Muscle layer of duodenum (tissue), 2 donors: ENCODE data around the gene PDGFA.

Experiments used
- H3K27ac ChIP-seq: one replicate; pipeline ENCODE4 v1.7.0; 2013; ENCODE audit warnings: mild to moderate bottlenecking, low read length
- H3K27me3 ChIP-seq: one replicate; pipeline ENCODE4 v1.7.0; 2013; ENCODE audit warnings: low read depth, mild to moderate bottlenecking, control low read depth, low read length
- H3K36me3 ChIP-seq, 2 donors: one replicate each; pipeline ENCODE4 v1.7.0; 2013; ENCODE audit warnings: low read length in 2 of 2, control low read depth in 1 of 2, mild to moderate bottlenecking in 1 of 2; ENCODE audit not compliant: insufficient read depth in 2 of 2, control insufficient read depth in 1 of 2
- H3K4me1 ChIP-seq, 2 donors: one replicate each; pipeline ENCODE4 v1.7.0; 2013; ENCODE audit warnings: low read length in 2 of 2, mild to moderate bottlenecking in 2 of 2, control low read depth in 1 of 2, moderate library complexity in 1 of 2; ENCODE audit not compliant: insufficient read depth in 2 of 2, control insufficient read depth in 1 of 2
- H3K4me3 ChIP-seq, 2 donors: one replicate each; pipeline ENCODE4 v1.7.0; 2013; ENCODE audit warnings: low read length in 2 of 2, low read depth in 1 of 2, mild to moderate bottlenecking in 1 of 2
- H3K9me3 ChIP-seq, 2 donors: one replicate each; pipeline ENCODE4 v1.7.0; 2013; ENCODE audit warnings: low read length in 2 of 2, control low read depth in 1 of 2, mild to moderate bottlenecking in 1 of 2; ENCODE audit not compliant: control insufficient read depth in 1 of 2
- donor health status: healthy.

The PDGFA gene

DNA sequence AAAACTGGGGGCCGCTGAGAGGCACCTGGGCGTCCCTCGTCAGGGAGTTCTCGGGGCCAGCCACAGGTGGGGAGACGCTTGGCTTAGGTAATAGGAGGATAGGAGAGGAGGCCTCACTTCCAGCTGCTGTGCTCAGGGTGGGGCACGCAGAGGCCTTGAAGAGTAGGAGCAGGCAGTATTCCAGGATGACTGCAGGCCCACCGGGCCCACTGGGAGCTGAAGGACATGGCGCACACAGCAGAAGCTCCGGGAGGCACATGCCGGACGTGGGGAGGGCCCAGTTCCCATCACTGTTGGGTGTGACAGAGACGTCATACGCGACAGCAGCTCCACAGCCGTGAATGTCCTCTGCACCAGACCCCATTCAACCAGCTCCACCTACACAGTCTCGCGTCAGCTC lies 22.0 kb upstream of the PDGFA start:
- H3K36me3 ChIP-seq = no peaks in the 10 kb centered on the region
- H3K9me3 ChIP-seq = peaks cover 0 to 4% of the 10 kb centered on the region in 2 donors
- no peak overlapping the region for H3K27ac ChIP-seq
- no peaks in the 10 kb centered on the region for H3K27me3 ChIP-seq
- H3K4me1 ChIP-seq = peaks cover 0 to 5% of the 10 kb centered on the region in 2 donors
- no peak overlapping the region for H3K4me3 ChIP-seq

DNA sequence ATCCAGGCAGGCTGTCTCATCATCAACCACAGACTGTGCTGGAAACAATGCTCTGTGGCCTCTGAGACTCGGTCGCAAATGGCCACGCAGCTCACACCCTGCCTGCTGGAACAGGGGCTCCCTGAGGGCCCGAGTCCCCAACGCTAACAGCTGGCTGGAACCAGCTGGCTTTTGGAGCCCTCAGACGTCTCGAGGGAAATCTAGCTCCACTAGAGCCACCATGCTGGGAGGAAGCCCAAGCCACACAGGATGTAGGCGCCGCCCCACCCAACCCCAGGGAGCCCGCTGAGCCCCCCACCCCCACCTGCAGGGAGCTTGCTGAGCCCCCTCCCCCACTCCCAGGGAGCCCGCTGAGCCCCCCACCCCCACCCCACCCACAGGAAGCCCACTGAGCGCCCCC lies 21.4 kb upstream of the PDGFA start:
- H3K4me3 ChIP-seq = no peak overlapping the region
- no peaks in the 10 kb centered on the region for H3K36me3 ChIP-seq
- peaks cover 0 to 5% of the 10 kb centered on the region in 2 donors for H3K4me1 ChIP-seq
- H3K27ac ChIP-seq = no peak overlapping the region
- peaks cover 0 to 4% of the 10 kb centered on the region in 2 donors for H3K9me3 ChIP-seq
- no peaks in the 10 kb centered on the region for H3K27me3 ChIP-seq

DNA sequence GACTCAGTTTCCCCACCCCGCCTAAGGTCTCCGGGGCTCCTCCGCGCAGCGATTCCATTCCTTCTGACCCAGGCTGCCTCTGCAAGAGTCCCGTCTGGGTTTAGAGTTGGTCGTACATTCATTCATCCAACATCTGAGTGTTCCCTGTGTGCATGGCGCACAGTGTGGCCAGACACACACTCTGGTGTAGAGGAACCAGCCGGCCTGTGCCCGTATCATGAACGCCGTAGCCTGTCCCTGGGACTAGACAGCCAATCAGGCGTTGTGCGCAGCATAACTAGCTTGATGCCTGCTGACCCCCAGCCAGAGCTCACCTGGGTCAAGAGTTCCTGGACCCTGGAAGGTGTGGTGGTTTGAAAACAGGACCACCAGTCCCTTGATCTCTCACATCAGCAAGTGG lies 20.9 kb upstream of the PDGFA start:
- Histone ChIP-seq H3K4me3 (no peak overlapping the region), H3K27me3 (no peaks in the 10 kb centered on the region), H3K27ac (no peak overlapping the region), H3K4me1 (peaks cover 0 to 5% of the 10 kb centered on the region in 2 donors), H3K36me3 (no peaks in the 10 kb centered on the region), H3K9me3 (peaks cover 0 to 3% of the 10 kb centered on the region in 2 donors)

DNA sequence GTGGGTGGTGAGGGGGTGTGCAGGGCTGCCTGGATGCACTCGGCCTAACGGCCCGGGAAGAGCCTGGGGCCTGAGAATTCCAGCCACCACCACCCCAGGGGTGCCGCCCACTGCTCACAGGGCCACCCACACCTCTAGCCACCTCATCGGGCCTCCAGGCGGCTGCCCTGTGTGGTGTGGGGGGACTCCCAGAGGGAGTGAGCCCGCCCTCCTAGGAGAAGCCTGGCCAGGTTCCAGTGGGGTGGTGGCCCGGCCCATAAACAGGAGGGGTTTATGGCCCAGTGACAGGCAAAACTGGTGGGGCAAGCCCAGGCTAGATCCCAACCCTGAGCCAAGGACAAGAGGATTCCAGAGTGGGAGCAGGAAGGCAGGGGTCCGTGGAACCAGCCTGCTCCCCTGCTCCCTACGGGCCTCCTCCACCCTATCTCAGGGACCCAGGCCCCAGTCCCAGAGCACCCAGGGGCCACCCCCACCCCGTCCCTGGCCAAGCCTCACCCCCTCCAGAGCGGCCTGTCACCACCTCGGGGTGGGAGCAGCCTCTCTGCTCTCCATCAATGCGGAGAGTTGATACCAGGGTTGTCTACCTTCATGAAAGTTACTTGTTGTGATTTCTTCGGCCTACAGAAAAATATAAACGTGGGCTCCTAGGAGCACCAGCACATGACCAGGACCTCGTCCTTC lies 20.2 kb upstream of the PDGFA start:
- Histone ChIP-seq H3K36me3 (no peaks in the 10 kb centered on the region), H3K4me3 (no peak overlapping the region), H3K27me3 (no peaks in the 10 kb centered on the region), H3K9me3 (no peaks in the 10 kb centered on the region), H3K4me1 (peaks cover 0 to 5% of the 10 kb centered on the region in 2 donors), H3K27ac (no peak overlapping the region)

DNA sequence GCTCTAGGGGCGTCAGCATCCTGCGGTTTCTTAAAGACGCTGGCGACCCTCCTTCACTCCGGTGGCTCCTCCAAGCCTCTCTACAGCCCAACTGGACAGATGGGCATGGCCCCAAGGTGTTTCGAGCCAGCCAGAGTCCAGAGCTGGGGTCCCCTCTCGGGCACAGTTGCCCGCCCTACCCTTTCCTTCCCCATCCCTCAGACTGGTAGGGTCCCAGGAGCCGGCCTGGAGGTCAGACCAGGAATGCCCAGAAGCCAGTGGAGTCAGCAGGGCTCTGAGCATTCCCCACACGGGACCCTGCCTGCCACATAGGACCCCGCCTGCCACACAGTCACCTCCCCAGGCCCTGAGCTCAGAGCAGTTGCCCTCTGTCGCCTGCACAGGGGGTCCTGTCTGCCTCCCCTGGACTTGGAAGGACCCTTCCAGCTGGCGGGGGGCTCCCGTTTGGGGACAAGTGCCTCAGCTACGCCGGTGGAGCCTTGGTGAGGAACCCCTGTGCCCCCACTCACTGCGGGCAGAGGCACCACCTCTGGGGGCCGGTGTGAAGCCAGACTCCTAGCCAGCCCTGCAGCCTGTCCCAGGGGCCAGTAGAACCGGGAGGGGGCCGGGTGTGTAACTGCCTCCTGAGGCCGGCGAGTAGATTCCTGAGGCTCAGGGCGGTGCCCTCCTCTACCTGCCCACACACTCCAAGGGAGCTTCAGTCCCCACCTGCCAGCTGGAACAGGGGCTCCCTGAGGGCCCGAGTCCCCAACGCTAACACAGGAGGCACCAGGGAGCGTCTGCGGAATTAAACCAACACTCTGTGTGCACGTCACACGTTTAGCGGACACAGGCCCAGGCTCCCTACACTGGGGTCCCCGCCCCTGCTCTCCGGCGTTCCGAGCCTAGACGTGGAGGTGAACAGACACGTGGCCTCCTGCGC lies 19.4 kb upstream of the PDGFA start:
- no peaks in the 10 kb centered on the region for H3K9me3 ChIP-seq
- no peak overlapping the region for H3K27ac ChIP-seq
- H3K27me3 ChIP-seq = no peaks in the 10 kb centered on the region
- no peak overlapping the region for H3K4me3 ChIP-seq
- H3K36me3 ChIP-seq = no peaks in the 10 kb centered on the region
- H3K4me1 ChIP-seq = peaks cover 0 to 5% of the 10 kb centered on the region in 2 donors

DNA sequence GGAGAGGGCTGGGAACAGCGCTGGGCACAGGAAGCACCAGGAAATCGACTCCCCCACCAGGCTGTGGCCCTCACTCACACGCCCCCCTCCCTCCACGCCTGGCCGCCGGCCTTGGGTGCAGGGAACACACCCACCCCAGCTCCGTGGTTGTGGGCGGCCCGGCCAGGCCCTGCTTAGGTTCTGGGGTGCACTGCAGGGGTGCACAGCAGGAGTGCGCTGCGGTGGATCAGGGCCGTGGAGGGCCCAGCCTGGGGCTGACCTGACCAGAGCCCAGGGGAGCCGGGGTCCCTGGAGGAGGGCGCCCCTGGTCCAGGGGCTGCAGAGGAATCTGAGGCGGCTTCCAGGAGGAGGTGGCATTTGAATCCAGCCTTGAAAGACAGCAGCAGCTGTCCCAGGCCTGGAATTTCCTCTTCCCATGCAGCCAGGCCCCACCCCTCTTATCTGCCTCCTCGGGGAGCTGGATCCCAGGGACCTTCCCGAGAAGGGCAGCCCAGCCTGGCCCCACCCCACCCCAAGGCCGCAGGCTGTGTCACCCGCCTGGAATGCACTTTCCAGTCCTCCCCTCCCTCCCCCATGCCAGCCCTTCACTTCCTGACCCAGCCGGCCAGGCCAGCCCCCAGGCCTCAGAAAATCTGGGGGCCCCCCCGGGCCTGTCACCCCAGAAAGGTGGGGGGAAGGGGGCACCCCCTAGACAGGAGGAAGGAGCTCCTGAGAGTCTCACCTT lies 18.4 kb upstream of the PDGFA start:
- Histone ChIP-seq H3K9me3 (no peaks in the 10 kb centered on the region), H3K27ac (no peak overlapping the region), H3K36me3 (no peaks in the 10 kb centered on the region), H3K4me3 (no peak overlapping the region), H3K4me1 (peaks cover 0 to 5% of the 10 kb centered on the region in 2 donors), H3K27me3 (no peaks in the 10 kb centered on the region)

DNA sequence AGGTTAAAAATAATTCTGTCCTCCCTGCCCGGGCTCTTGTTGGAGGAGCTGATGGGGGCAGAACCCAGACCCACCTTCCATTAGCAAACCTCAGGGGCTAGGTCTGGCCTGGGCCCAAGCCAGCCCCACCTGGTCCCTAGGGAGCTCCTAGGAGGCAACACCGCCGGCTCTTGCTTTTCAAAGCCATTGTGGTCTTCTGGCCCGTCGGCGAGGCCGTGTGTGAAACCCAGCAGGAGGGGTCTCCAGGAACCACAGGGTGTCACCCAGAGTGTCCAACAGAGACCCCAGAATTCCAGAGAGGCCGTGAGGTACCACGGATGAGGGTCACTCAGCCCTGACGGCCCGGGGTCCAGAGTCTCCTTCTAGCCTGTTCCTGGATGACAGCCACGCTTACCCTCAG lies 16.6 kb upstream of the PDGFA start:
- Histone ChIP-seq H3K9me3 (no peaks in the 10 kb centered on the region), H3K4me3 (no peak overlapping the region), H3K36me3 (no peaks in the 10 kb centered on the region), H3K27ac (no peak overlapping the region), H3K4me1 (no peaks in the 10 kb centered on the region), H3K27me3 (no peaks in the 10 kb centered on the region)

DNA sequence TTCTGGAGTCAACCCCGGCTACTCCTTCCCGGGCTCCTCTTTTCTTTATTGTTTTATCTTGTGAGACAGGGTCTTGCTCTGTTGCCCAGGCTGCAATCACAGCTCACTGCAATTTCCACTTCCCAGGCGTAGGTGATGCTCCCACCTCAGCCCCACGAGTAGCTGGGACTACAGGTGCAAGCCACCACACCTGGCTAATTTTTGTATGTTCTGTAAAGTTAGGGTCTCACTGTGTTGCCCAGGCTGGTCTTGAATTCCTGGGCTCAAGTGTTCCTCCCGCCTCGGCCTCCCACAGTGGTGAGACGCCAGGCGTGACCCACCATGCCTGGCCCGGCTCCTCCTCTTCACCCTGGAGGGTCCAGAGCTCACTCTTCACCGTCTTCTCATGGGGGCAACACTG lies 15.3 kb upstream of the PDGFA start:
- Histone ChIP-seq H3K4me1 (no peaks in the 10 kb centered on the region), H3K36me3 (no peaks in the 10 kb centered on the region), H3K27ac (no peak overlapping the region), H3K9me3 (no peaks in the 10 kb centered on the region), H3K27me3 (no peaks in the 10 kb centered on the region), H3K4me3 (no peak overlapping the region)

DNA sequence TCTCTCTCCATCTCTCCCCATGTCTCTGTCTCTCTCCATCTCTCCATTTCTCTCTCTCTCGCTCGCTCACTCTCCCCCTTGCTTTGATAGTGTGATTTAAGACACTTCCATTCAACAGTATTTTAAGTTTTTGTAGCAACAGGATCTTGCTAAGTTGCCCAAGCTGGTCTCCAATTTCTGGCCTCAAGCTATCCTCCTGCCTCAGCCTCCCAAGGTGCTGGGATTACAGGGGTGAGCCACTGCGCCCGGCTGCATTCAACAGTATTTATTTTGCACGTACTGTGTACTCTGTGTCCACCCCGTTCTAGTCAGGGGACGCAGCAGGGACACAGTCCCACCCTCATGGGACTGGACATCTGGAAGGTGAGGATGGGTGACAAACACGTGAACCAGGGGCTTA lies 14.4 kb upstream of the PDGFA start:
- H3K36me3 ChIP-seq = no peaks in the 10 kb centered on the region
- no peak overlapping the region for H3K4me3 ChIP-seq
- H3K27me3 ChIP-seq = no peaks in the 10 kb centered on the region
- H3K9me3 ChIP-seq = no peaks in the 10 kb centered on the region
- H3K4me1 ChIP-seq = no peaks in the 10 kb centered on the region
- no peak overlapping the region for H3K27ac ChIP-seq

DNA sequence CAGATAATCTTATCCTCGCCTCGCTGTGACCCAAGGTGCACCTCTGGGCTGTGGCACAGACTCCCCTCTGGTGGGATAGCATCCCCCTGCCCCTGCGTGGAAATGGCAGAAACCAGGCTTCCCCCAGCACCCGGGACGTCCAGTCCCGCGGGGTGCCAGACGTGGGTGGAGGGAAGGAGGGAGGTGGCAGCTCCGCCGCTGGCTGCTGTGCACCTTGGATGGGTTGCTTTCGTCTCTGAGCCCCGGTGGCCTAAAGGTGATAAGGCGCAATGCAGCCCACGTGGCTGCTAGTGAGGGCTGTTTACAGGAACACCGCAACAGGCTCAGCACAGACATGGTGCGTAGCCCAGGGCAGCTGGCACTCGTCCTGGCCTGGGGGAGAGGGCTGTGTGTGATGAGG lies 13.6 kb upstream of the PDGFA start:
- no peaks in the 10 kb centered on the region for H3K36me3 ChIP-seq
- no peaks in the 10 kb centered on the region for H3K4me1 ChIP-seq
- H3K27ac ChIP-seq = no peak overlapping the region
- H3K9me3 ChIP-seq = no peaks in the 10 kb centered on the region
- no peak overlapping the region for H3K4me3 ChIP-seq
- H3K27me3 ChIP-seq = no peaks in the 10 kb centered on the region

DNA sequence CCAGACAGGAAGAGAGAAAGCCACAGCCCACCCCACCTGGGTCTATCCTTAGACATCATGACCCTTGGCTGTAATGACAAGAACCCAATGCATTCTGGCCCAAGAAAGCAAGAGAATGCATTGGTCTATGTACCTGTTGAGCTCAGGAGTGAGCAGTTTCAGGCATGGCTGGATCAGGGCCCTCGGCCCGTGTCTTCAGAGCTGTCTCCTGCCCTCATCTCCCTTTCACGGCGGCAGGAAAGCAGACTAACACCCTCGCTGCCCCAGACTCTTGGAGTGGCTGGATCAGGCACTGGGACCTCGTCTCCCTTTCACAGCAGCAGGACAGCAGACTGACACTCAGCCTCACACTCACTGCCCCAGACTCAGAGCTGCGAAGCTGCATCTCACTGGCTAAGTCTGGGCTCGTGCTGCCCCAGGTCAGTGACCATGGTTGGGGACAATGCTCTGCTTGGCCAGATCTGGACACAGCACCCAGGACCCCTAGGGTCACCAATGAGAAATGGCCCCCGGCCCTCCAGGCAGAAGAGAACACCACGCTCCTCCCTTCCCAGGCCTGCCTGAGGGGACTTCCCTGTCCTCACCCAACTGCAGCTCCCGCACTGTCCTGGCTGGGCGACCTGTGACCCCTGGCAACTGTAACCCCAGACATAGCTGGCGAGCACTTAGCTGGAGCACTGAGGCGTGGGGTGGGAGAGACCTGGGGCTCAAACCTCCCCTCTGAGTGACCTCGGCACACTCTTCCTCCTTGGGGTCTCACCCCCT lies 12.9 kb upstream of the PDGFA start:
- Histone ChIP-seq H3K36me3 (no peaks in the 10 kb centered on the region), H3K4me1 (no peaks in the 10 kb centered on the region), H3K27me3 (no peaks in the 10 kb centered on the region), H3K4me3 (no peak overlapping the region), H3K27ac (no peak overlapping the region), H3K9me3 (no peaks in the 10 kb centered on the region)
